Measurements from ENCODE around the gene SYTL3. TPM values are rescaled to one million over a fixed set of nuclear protein-coding genes. Genes with fewer than 3 reads are reported as not detected.

Gene SYTL3
- total and polyA plus RNA-seq, 9 of the 15 experiments (the other 6 are each of a cell fraction or from before 2014, with no cell fraction given): 0.04 to 0.46 (median 0.17) TPM; not detected in 1

DNA sequence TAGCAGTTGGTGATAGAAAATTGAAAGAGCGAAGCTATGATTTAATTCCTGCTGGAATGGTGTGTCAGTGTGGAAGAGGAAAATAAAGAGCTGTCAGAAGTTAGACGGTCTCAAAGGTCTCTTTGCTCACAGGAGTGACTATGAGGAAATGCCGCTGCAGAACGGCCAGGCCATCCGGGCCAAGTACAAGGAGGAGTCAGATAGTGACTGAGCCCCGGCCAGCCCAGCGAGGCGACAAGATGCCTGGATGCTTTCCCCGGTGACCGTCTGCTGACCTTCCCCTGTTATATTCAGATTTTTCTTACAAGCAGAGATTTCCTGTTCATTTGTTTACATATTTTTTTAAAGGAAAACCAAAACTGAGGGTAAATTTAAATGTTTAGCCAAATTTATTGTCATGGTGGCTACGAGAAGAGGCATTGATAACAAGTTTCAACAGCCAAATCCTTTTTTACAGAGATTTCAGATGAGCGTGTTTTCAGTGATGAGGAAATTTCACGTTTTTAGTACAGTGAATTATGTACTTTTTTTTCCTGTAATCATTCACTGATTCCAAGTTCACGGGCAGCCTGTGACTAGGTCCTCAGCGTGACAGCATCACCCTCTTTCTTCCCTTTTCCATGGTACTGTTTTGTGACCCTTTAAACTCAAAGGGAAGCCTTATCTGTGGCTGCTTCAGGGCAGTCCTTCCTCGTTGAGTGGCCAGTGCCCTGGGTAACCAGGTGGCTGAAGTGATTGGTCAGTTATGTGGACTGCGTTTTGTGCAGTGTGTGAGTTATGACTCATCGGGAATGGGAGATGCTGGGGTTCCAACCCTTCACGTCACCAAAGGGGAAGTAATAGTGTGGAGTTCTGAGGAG lies 17.9 kb upstream of the SYTL3 start (continued):
- peak in 1 of 2 experiments; percentile 29 for TF ChIP-seq AFF1 (IDR thresholded peaks at IDR 0.05; ENCODE audit: low read depth in 1 of 2, partially characterized antibody in 2 of 2)
- TF ChIP-seq CBFB (CRISPR knock-in tag; IDR thresholded peaks at IDR 0.05): no peak
- TF ChIP-seq FOS (IDR thresholded peaks at IDR 0.05; ENCODE audit: extremely low read depth, insufficient read length): peak; percentile 71
- TF ChIP-seq ZNF347 (CRISPR knock-in tag; IDR thresholded peaks at IDR 0.05; ENCODE audit: low read depth): no peak
- TF ChIP-seq SP1 (CRISPR knock-in tag; IDR thresholded peaks at IDR 0.05): no peak
- TF ChIP-seq JUND (IDR thresholded peaks at IDR 0.05; ENCODE audit: borderline replicate concordance, low read depth, low read length): peak; percentile 99
- peak; percentile 99 for TF ChIP-seq JUND (tag; IDR thresholded peaks at IDR 0.05; ENCODE audit: borderline replicate concordance, low read depth, low read length)
- no peak for TF ChIP-seq ILK (tag; IDR thresholded peaks at IDR 0.05; ENCODE audit: borderline replicate concordance, low read depth)
- no peak for TF ChIP-seq MAZ (CRISPR knock-in tag; conservative IDR thresholded peaks at IDR 0.05 in 1 of 2, IDR thresholded peaks at IDR 0.05 in 1 of 2)
- peak; percentile 45; the same call in 1 of the 2 replicates for TF ChIP-seq SMARCC2 (IDR thresholded peaks at IDR 0.05; ENCODE audit: low read depth)
- no peak for TF ChIP-seq CSDE1 (IDR thresholded peaks at IDR 0.05)
- TF ChIP-seq RB1 (IDR thresholded peaks at IDR 0.05; ENCODE audit: low read depth): no peak
- TF ChIP-seq BRCA1 (IDR thresholded peaks at IDR 0.05): no peak
- TF ChIP-seq BRCA1 (CRISPR knock-in tag; IDR thresholded peaks at IDR 0.05): no peak
- no peak for TF ChIP-seq KLF10 (CRISPR knock-in tag; IDR thresholded peaks at IDR 0.05)
- TF ChIP-seq GATAD2A (IDR thresholded peaks at IDR 0.05): no peak
- no peak for TF ChIP-seq SIRT6 (IDR thresholded peaks at IDR 0.05; ENCODE audit: low read depth, low read length)
- no peak for TF ChIP-seq ZNF75A (CRISPR knock-in tag; IDR thresholded peaks at IDR 0.05)
- TF ChIP-seq BRF2 (IDR thresholded peaks at IDR 0.05; ENCODE audit: borderline replicate concordance, insufficient read depth, insufficient read length): no peak
- TF ChIP-seq IFI16 (CRISPR knock-in tag; IDR thresholded peaks at IDR 0.05): no peak
- peak; percentile 31; the same call in 1 of the 2 replicates for TF ChIP-seq ESRRA (IDR thresholded peaks at IDR 0.05; ENCODE audit: borderline replicate concordance, low read depth)
- no peak; the same call in 1 of the 2 replicates for TF ChIP-seq TARDBP (IDR thresholded peaks at IDR 0.05)
- TF ChIP-seq TGIF2 (CRISPR knock-in tag; IDR thresholded peaks at IDR 0.05): no peak
- TF ChIP-seq ASH1L (IDR thresholded peaks at IDR 0.05; ENCODE audit: borderline replicate concordance, low read depth, partially characterized antibody): no peak
- no peak for TF ChIP-seq SRSF7 (optimal IDR thresholded peaks at IDR 0.05; ENCODE audit: low read depth, low read length)
- no peak for TF ChIP-seq SIN3B (IDR thresholded peaks at IDR 0.05; ENCODE audit: low read depth)

All from K562 (cell line).